CD4-positive, alpha-beta memory T cell (primary cell): Measurements from ENCODE around the gene TMEM235. TPM values are rescaled to one million over a fixed set of nuclear protein-coding genes. Genes with fewer than 3 reads are reported as not detected.
A peak's percentile ranks its signal among the peaks of the same experiment; 100 is the strongest.

Experiments used
- CTCF ChIA-PET: fragments of 350-600 bp; sonication (Branson Sonifier 250); formaldehyde crosslinking; loops from one replicate; lab custom pipeline; 2021; ENCODE audit warnings: inconsistent platforms; ENCODE audit not compliant: partially characterized antibody; lab: Charles Lee
- POLR2A ChIA-PET: fragments of 350-600 bp; sonication (Branson Sonifier 250); formaldehyde crosslinking; loops from one replicate; lab custom pipeline; 2021; ENCODE audit not compliant: partially characterized antibody; lab: Charles Lee
- DNase-seq, 5 donors: peaks; one replicate each; pipeline versions ENCODE4 v3.0.0 to v3.0.0-alpha.2; 2020 to 2022; ENCODE audit warnings: mixed read lengths in 1 of 5
- H3K27ac ChIP-seq: one replicate; pipeline ENCODE4 v1.7.0; 2013; ENCODE audit warnings: low read depth, low read length
- H3K27me3 ChIP-seq: 2 replicates; pipeline ENCODE4 v1.7.0; 2013; ENCODE audit warnings: mild to moderate bottlenecking, low read length, moderate library complexity; ENCODE audit not compliant: insufficient read depth
- H3K36me3 ChIP-seq: 2 replicates; pipeline ENCODE4 v1.7.0; 2013; ENCODE audit warnings: mild to moderate bottlenecking, low read length, moderate library complexity; ENCODE audit not compliant: insufficient read depth
- H3K4me1 ChIP-seq: 2 replicates; pipeline ENCODE4 v1.7.0; 2013; ENCODE audit warnings: mild to moderate bottlenecking, low read length, moderate library complexity; ENCODE audit not compliant: insufficient read depth
- H3K4me3 ChIP-seq, 2 donors: one replicate each; pipeline ENCODE4 v1.7.0; 2013; ENCODE audit warnings: low read length in 2 of 2, mild to moderate bottlenecking in 1 of 2
- H3K9me3 ChIP-seq, 2 donors: one replicate each; pipeline ENCODE4 v1.7.0; 2013; ENCODE audit warnings: low read length in 2 of 2, control low read depth in 1 of 2; ENCODE audit not compliant: control insufficient read depth in 1 of 2
- H3K27ac Mint-ChIP-seq, 7 donors: one replicate each; pipeline ENCODE4 v1.8.0; 2020 to 2021; ENCODE audit warnings: mixed read lengths in 7 of 7, mild to moderate bottlenecking in 6 of 7, inconsistent platforms in 3 of 7, moderate library complexity in 3 of 7
- H3K27me3 Mint-ChIP-seq, 2 donors: one replicate each; pipeline ENCODE4 v1.8.0; 2020 to 2021; ENCODE audit warnings: mixed read lengths in 2 of 2
- H3K36me3 Mint-ChIP-seq, 2 donors: one replicate each; pipeline ENCODE4 v1.8.0; 2020 to 2021; ENCODE audit warnings: mixed read lengths in 2 of 2, inconsistent platforms in 1 of 2, mild to moderate bottlenecking in 1 of 2
- H3K4me1 Mint-ChIP-seq, 4 donors: one replicate each; pipeline ENCODE4 v1.8.0; 2020 to 2021; ENCODE audit warnings: mixed read lengths in 4 of 4, mild to moderate bottlenecking in 1 of 4
- H3K4me3 Mint-ChIP-seq, 8 donors: one replicate each; pipeline ENCODE4 v1.8.0; 2020 to 2021; ENCODE audit warnings: mixed read lengths in 8 of 8, mild to moderate bottlenecking in 7 of 8, moderate library complexity in 6 of 8, inconsistent platforms in 3 of 8
- H3K9me3 Mint-ChIP-seq, 8 donors: one replicate each; pipeline ENCODE4 v1.8.0; 2020 to 2021; ENCODE audit warnings: mixed read lengths in 8 of 8, mild to moderate bottlenecking in 5 of 8, inconsistent platforms in 3 of 8, moderate library complexity in 1 of 8
- intact Hi-C: fragments of 100-400 bp; cut with micrococcal nuclease; formaldehyde crosslinking; loops from one replicate; pipeline ENCODE4 v1.15.1; 2023
- polyA plus RNA-seq, 2 donors: library from polyadenylated mRNA; unstranded; fragments of 300-500 nt; fragmentation: Illumina TruSeq; gene quantifications; one replicate each; pipeline ENCODE4 v1.2.3, GENCODE V29; 2021
- total RNA-seq, 2 experiments: library from RNA; stranded (reverse); gene quantifications; one replicate each; pipeline ENCODE4 v1.2.3, GENCODE V29; 2021

Gene TMEM235
- total RNA-seq, result not detected
- not detected for polyA plus RNA-seq

DNA sequence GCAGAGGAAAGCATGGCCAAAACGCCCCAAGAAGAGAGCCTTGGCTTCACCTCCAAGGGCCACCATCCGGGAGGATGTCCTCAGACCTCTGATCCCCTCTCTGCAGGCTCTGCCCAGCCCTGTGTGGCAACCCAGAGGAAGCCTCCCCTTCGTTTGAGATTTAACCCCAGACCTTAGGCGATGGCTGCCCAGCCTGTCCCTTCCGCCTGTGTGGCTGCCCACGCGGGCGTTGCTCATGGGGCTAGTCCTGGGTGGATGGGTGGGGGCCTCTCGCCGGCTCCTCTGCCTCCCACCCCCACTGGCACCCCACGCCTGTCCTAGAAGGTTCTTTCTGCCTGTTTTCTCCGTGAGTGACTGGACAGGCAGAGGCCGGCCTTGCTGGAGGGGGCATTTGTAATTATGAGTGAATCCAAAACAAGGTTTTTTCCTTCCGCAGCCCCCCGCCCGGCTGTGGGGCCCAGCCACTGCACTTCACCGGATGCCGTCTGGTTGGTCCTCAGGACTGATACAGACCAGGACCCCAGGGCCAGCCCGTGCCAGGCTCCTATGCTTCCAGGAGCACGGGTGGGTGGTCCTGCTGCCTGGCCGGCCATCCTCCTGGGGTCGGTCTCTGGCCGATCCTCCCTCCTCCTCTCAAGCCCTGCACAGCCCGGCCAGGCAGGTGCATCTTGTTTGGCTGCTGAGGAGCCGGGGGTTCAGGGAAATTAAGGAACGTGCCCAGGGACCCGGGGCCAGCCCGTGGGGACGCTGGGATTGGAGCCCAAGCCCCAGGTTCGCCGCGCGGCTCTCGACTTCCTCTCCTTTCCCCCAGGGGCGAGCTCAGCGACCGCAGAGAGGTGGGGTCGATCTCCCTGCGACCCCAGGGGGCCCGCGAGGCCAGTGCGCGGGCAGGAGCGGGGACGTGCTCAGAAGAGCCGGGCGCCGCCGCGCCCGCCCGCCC is at the start of gene TMEM235:
TSS of gene TMEM235 (plus strand) at position 636 of the 940 bp plus-strand sequence. CDS start 393 bp downstream, outside the sequence.
- Mint-ChIP-seq H3K9me3 (no peaks in the 10 kb centered on the region), H3K27ac (no peak within 1 kb of the TSS), H3K4me3 (no peak within 1 kb of the TSS), H3K4me1 (peaks cover 0 to 11% (median 7%) of the 10 kb centered on the region in 4 donors), H3K27me3 (peaks cover 12 to 19% of the 10 kb centered on the region in 2 donors), H3K36me3 (no peaks in the 10 kb centered on the region)
- Histone ChIP-seq H3K4me1 (peaks cover 3% of the 10 kb centered on the region), H3K36me3 (no peaks in the 10 kb centered on the region), H3K4me3 (no peak within 1 kb of the TSS), H3K27ac (no peak within 1 kb of the TSS), H3K27me3 (peaks cover 12% of the 10 kb centered on the region), H3K9me3 (no peaks in the 10 kb centered on the region)
- intact Hi-C loops, result no loop called here
- ChIA-PET POLR2A (no interaction called here), CTCF (no interaction called here)
- DNase-seq, result no peak

DNA sequence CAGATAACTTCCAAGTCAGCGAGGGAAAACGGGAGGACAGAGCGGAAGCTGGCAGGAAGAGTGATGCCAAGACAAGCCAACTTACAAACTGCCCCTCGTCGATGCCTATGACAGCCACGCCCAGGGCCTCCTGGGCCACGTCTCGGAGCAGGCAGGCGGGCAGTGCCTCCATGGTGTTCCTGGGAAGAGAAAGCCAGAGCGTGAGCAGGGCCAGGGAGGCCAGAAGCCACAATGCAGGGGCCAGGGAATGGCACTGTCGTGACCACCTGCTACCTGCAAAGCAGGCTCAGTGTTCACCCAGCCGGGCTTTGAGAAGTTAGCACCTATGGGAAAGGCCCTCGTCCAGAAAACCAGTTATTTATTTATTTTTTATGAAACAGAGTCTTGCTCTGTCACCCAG is 48.9 kb upstream of the TMEM235 start:
- H3K27ac ChIP-seq, result no peak overlapping the region
- Mint-ChIP-seq H3K36me3 (no peaks in the 10 kb centered on the region), H3K27me3 (no peaks in the 10 kb centered on the region), H3K9me3 (no peaks in the 10 kb centered on the region), H3K4me3 (no peak overlapping the region), H3K27ac (peak overlapping the region in 1 of 7 donors; percentile 17), H3K4me1 (peaks cover 2 to 11% (median 8%) of the 10 kb centered on the region in 4 donors)
- no peak overlapping the region for H3K4me3 ChIP-seq
- H3K4me1 ChIP-seq, result peaks cover 8% of the 10 kb centered on the region
- intact Hi-C loops, result no loop called here
- no peak for DNase-seq
- no peaks in the 10 kb centered on the region for H3K27me3 ChIP-seq
- ChIA-PET CTCF (interaction anchor here (0.8 to 1.5 kb wide), 3 partner anchors 9 to 105 kb away, joined by 3 to 4 read pairs (median 3); no protein-coding TSS in a partner anchor), POLR2A (no interaction called here)
- no peaks in the 10 kb centered on the region for H3K9me3 ChIP-seq
- H3K36me3 ChIP-seq, result no peaks in the 10 kb centered on the region

- H3K4me1 ChIP-seq, result peaks cover 14% of the 10 kb centered on the region
- H3K27ac Mint-ChIP-seq, result peak overlapping the region in 1 of 7 donors; percentile 55
- H3K27me3 ChIP-seq, result no peaks in the 10 kb centered on the region
- no peaks in the 10 kb centered on the region for H3K9me3 Mint-ChIP-seq
- POLR2A ChIA-PET, result no interaction called here
- H3K9me3 ChIP-seq, result no peaks in the 10 kb centered on the region
- no peak for DNase-seq
- H3K4me1 Mint-ChIP-seq, result peaks cover 4 to 16% (median 11%) of the 10 kb centered on the region in 4 donors
- no peaks in the 10 kb centered on the region for H3K36me3 Mint-ChIP-seq
- no peaks in the 10 kb centered on the region for H3K27me3 Mint-ChIP-seq
- H3K4me3 ChIP-seq, result no peak overlapping the region
- H3K36me3 ChIP-seq, result no peaks in the 10 kb centered on the region
- intact Hi-C loops, result no loop called here
- no peak overlapping the region for H3K4me3 Mint-ChIP-seq
- H3K27ac ChIP-seq, result no peak overlapping the region
- CTCF ChIA-PET, result no interaction called here
These were observed 47.5 kb upstream of the TMEM235 start for GRCh38 chr17:78183916-78184315.

- H3K27me3 Mint-ChIP-seq, result no peaks in the 10 kb centered on the region
- no peaks in the 10 kb centered on the region for H3K36me3 ChIP-seq
- H3K36me3 Mint-ChIP-seq, result no peaks in the 10 kb centered on the region
- no peak overlapping the region for H3K27ac ChIP-seq
- intact Hi-C loops, result no loop called here
- no peak overlapping the region for H3K4me3 ChIP-seq
- H3K27me3 ChIP-seq, result no peaks in the 10 kb centered on the region
- H3K4me1 ChIP-seq, result peaks cover 14% of the 10 kb centered on the region
- DNase-seq, result no peak
- H3K9me3 Mint-ChIP-seq, result no peaks in the 10 kb centered on the region
- POLR2A ChIA-PET, result no interaction called here
- no peaks in the 10 kb centered on the region for H3K9me3 ChIP-seq
- H3K4me3 Mint-ChIP-seq, result no peak overlapping the region
- H3K4me1 Mint-ChIP-seq, result peaks cover 4 to 16% (median 11%) of the 10 kb centered on the region in 4 donors
- peak overlapping the region in 2 of 7 donors; percentile 23 to 78 for H3K27ac Mint-ChIP-seq
- CTCF ChIA-PET, result interaction anchor here (0.7 to 1.6 kb wide), 2 partner anchors 56 to 99 kb away, joined by 3 to 4 read pairs; no protein-coding TSS in a partner anchor
These were observed 47.1 kb upstream of the TMEM235 start for GRCh38 chr17:78184351-78184750.

DNA sequence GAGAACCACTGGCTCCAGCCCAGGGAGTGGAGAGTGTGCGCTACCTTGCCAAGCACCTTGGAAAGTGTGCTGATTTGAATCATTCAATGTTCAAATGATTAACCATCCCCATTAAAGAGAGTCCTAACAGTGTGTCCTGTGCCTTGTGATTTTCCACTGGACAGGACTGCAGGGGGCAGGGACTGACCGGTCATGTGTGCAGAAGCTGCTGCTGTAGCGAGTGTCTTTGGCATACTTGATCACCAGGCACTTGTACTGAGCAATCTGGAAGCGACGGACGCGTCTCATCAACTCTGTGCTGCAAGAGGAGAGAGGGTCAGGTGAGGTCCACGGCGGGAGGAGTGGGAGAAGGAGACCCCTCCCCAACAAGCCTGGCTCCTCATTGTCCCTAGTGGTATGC is 46.6 kb upstream of the TMEM235 start:
- H3K27ac ChIP-seq, result no peak overlapping the region
- Mint-ChIP-seq H3K36me3 (no peaks in the 10 kb centered on the region), H3K4me1 (peaks cover 4 to 16% (median 11%) of the 10 kb centered on the region in 4 donors), H3K27me3 (no peaks in the 10 kb centered on the region), H3K9me3 (no peaks in the 10 kb centered on the region), H3K4me3 (peak overlapping the region in 3 of 8 donors; percentile 19 to 54 (median 47)), H3K27ac (peak overlapping the region in 1 of 7 donors; percentile 25)
- CTCF ChIA-PET, result interaction anchor here (0.7 to 1.6 kb wide), 2 partner anchors 57 to 100 kb away, joined by 3 to 4 read pairs; no protein-coding TSS in a partner anchor
- H3K27me3 ChIP-seq, result no peaks in the 10 kb centered on the region
- intact Hi-C loops, result no loop called here
- H3K4me1 ChIP-seq, result peaks cover 14% of the 10 kb centered on the region
- no peak overlapping the region for H3K4me3 ChIP-seq
- POLR2A ChIA-PET, result no interaction called here
- H3K36me3 ChIP-seq, result no peaks in the 10 kb centered on the region
- no peaks in the 10 kb centered on the region for H3K9me3 ChIP-seq
- DNase-seq, result no peak

DNA sequence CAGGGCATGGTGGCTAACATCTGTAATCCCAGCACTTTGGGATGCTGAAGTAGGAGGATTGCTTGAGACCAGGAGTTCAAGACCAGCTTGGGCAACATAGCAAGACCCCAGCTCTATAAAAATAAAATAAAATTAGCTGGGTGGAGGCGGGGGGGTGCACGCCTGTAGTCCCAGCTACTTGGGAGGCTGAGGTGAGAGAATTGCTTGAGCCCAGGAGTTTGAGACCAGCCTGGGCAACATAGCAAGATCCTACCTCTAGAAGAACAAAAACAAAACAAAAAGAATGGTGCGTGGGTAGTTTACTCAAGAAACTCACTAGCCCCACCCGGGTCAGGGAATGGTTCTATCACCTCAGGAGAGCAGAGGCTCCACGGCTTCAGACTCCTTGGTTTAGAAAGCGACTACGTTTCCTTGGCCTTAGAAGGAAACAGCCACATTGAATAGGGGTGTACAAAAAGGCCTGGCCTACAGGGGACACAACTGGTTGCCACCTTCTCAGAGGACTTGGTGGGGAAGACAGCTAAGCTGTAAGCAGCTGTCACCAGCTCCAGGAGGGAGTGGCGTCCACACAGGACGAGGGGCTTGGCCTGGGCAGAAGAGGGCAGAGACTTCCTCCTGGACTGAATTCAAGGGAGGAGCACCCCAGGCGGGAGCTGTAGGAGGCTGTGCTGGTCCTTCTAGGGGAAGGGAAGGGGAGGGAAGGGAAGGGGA is 45.3 kb upstream of the TMEM235 start:
- peaks cover 14% of the 10 kb centered on the region for H3K4me1 ChIP-seq
- Mint-ChIP-seq H3K36me3 (no peaks in the 10 kb centered on the region), H3K9me3 (peaks cover 0 to 2% (median 0%) of the 10 kb centered on the region in 8 donors), H3K4me1 (peaks cover 4 to 16% (median 9%) of the 10 kb centered on the region in 4 donors), H3K4me3 (peak overlapping the region; percentile 35 to 84 (median 66)), H3K27me3 (no peaks in the 10 kb centered on the region), H3K27ac (peak overlapping the region in 5 of 7 donors; percentile 20 to 82 (median 42))
- no peaks in the 10 kb centered on the region for H3K9me3 ChIP-seq
- intact Hi-C loops, result no loop called here
- CTCF ChIA-PET, result interaction anchor here (1.0 to 3.7 kb wide), 5 partner anchors 10 to 167 kb away, joined by 3 to 17 read pairs (median 4); no protein-coding TSS in a partner anchor
- no peak overlapping the region for H3K27ac ChIP-seq
- POLR2A ChIA-PET, result interaction anchor here (0.7 to 1.5 kb wide), 7 partner anchors 9 to 101 kb away, joined by 3 to 6 read pairs (median 3); no protein-coding TSS in a partner anchor
- no peak overlapping the region for H3K4me3 ChIP-seq
- H3K27me3 ChIP-seq, result no peaks in the 10 kb centered on the region
- H3K36me3 ChIP-seq, result no peaks in the 10 kb centered on the region
- DNase-seq, result no peak
